ENCODE results near the gene GTF3C4.

GRCh38 chr9:132663851-132664250 is 6.4 kb upstream of the GTF3C4 start:
- TF ChIP-seq, protein P1, sequence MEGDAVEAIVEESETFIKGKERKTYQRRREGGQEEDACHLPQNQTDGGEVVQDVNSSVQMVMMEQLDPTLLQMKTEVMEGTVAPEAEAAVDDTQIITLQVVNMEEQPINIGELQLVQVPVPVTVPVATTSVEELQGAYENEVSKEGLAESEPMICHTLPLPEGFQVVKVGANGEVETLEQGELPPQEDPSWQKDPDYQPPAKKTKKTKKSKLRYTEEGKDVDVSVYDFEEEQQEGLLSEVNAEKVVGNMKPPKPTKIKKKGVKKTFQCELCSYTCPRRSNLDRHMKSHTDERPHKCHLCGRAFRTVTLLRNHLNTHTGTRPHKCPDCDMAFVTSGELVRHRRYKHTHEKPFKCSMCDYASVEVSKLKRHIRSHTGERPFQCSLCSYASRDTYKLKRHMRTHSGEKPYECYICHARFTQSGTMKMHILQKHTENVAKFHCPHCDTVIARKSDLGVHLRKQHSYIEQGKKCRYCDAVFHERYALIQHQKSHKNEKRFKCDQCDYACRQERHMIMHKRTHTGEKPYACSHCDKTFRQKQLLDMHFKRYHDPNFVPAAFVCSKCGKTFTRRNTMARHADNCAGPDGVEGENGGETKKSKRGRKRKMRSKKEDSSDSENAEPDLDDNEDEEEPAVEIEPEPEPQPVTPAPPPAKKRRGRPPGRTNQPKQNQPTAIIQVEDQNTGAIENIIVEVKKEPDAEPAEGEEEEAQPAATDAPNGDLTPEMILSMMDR (IDR thresholded peaks at IDR 0.05) = no peak
- TF ChIP-seq POLR2A (IDR thresholded peaks at IDR 0.05) = no peak

Measured in body of pancreas (tissue), 4 donors.